ENCODE results near the gene ALOX15.
"Not testable (repeated sequence)": the region's sequence is repeated elsewhere in the genome, so short reads cannot be mapped to it uniquely, and the experiment has no call there.

The ALOX15 gene

DNA sequence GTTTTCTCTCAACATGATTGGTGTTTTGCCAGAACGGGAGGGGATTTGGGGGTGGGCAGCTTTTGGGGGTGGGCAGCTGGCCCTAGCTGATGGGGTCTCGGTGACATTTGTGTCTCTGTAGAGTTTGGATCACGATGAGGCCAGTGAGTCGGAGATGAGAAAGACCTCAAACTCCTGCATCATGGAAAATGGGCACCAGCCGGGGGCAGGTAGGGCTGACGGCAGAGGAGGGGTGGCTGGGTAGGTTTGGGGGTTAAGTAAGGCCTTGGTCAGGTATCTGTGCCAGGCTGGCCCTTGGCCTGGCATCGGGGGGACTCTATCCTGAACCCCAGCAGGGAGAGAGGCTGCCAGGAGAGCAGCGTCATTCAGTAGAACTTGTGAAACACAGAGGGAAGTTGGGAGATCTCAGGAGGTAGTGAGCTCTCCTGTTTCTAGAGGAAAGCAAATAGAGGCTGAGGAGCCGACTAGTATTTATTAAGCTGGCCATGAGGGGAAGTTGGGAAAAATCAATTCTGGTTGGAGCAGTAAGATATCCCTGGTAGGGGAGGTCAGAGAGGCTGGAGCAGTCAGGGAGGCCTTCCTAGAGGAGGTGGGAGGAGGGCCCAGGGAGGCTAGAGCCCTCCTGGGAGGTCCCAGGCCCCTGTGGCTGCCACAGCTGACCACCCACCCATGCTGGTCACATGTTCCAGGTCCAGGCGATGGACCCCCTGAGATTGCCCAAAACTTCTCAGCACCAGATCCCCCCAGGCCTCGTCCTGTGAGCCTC is 49.1 kb downstream of the ALOX15 start:
- DNase-seq (ENCODE audit: low read depth) = no peak

DNA sequence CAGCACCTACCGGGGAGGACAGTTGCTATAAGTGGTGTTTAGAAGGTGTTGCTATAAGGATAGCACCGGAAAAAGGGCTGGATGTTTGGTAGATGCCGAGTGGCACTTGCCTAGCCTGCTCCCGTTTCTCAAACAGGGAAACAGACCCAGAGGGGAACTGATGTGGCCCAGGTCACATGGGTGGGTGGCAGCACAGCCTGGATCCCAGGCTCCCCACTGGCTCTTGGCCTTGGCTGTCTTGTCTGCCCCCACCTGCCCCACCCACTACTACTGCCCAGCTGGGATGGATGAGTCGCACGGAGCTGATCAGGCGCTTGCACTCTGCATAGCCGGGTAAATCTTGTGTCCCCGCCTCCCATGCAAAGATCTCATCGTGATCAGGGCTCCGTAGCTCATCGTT is 49.9 kb downstream of the ALOX15 start:
- no peak for DNase-seq (ENCODE audit: low read depth)

DNA sequence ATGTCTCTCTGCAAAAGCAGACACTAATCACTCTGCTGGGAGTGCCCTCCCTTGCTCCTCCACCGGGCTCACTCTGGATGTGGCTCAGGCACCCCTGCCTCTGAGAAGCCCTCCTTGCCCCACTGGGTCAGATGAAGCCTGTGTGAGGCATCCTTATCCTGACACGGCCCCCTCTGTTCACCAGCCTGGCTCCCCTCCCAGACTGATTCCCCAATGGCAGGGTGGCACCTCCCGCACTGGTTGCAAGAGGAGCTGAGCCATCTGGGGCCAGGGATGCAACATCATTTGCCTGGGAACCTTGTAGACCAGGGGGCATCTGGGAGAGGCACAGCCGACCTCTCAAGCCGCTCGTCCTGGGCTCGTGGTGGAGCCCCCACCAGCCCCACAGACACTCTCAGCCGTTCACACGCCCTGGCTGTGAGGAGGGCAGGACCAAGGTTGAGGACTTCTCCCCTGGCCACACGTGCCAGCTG is 50.5 kb downstream of the ALOX15 start:
- no peak for DNase-seq (ENCODE audit: low read depth)

DNA sequence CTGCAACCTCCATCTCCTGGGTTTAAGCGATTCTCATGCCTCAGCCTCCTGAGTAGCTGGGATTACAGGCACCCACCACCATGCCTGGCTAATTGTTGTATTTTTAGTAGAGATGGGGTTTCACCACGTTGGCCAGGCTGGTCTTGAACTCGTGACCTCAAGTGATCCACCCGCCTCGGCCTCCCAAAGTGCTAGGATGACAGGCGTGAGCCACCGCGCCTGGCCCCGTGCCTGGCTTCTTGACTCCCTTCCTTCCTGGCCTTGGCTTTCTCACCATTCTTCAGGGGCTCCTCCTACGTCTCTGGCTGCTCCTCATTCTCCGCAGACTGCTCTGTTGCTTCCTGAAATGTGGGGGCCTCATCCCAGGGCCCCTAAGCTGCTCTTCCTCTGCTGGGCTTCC is 51.4 kb downstream of the ALOX15 start:
- not testable (repeated sequence) for DNase-seq (ENCODE audit: low read depth)

DNA sequence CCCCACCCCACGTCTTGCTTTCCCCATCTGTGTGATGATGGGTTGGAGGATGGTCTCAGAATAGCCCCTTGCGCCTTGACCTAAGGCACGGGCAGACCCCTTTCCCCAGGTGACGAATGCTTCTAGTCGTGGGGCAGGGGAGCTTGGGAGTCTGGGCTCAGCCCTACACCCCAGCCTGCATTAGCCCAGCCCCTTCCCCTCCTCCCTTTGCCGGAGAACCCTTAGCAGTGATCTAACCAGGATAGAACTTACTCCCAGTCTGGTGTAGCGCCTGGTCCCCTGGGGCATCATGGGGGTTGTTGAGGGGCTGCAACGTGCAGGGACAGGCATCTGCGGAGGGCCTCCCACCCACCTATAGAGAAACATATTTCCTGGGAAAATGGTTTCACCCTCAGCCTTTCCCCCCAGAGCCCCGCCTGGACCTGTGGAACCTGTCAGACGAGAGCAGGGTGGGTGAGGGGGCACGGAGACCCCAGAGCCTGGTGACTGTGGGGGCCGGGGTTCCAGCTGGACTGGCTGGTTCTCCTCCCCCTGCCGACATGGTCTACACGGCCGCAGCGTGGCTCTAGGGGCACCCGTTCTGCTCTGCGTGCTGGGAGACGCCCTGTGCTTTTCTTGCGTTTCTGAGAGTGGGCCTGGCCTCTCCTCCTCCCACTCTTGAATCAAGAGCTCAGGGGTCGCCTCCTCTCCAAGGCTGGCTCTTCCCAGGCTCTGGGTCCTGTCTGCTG is 52.4 kb downstream of the ALOX15 start:
- DNase-seq (ENCODE audit: low read depth) = no peak

DNA sequence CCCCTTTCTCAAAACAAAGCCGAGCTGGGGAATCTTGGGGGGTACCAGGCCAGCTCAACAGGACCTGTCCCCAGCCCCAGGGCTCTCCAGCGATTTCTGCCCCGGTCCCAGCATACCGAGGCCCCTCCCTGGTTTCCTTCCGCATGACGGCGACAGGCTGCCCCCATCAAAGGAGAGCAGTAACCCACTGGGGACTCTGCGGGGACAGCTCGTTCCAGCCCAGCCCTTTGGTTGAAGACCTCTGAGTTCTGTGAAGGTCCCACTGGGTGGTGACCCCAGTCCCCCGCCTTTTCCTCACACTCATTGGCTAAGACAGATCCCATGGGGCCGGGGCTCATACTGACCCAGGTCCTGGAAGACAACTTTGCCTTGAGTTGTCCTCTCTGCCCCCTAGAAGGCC is 53.1 kb downstream of the ALOX15 start:
- no peak for DNase-seq (ENCODE audit: low read depth)

DNA sequence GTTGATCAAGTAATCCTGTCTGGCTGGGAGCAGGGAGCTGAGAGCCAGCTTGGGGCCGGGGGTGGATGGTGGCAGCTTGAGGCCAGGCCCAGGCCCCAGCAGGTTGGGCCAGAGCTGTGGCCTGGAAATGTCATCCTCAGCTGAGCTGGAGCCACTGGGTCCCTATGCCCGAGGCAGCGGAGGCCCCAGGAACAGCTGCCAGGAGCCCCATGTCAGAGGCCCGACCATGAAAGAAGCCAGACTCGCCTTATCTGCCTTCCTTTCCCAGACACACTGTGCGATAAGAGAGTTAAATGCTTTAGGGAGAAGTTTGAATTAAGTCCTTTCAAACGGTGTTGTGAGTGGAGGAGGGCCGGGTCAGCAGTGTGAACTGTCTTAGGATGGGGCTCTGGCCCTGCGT is 53.7 kb downstream of the ALOX15 start:
- DNase-seq (ENCODE audit: low read depth) = no peak

DNA sequence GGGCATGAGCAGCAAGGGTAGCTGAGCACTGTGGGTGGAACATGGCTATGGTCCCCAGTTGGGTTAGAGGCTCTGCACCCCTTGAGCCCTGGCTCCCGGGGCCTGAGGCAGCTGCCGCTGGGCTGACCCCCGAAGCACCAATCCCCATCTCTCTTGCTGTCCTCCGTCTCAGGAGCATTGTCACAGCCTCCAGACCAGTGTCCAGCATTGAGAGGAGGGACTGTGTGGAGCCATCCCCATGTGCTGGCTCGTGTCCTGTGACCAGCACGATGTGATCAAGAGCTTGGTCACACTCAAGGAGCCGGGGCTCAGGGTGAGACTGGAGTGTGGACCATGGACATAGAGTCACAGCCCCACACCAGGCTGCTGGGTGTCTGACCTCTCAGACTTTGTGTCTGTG is 54.3 kb downstream of the ALOX15 start:
- no peak for DNase-seq (ENCODE audit: low read depth)

DNA sequence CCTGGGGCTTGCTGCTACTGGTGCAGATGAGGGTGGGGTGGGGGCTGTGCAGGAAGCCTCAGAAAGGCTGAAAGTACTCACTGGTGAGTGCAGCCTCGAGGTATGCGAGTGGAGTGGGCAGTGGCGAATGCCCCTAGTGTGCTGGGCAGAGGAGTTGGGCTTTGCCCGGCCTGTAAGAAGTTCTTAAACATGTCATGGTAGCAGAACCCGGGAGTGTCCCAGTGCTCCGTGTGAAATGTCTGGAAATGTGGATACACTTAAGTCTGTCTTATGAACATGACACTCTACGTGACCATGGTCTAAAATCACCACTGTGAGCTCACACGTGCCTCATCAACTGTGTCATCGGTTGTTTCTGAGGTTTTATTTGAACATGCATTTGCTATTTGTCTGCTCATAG is 55.4 kb downstream of the ALOX15 start:
- DNase-seq (ENCODE audit: low read depth) = no peak

DNA sequence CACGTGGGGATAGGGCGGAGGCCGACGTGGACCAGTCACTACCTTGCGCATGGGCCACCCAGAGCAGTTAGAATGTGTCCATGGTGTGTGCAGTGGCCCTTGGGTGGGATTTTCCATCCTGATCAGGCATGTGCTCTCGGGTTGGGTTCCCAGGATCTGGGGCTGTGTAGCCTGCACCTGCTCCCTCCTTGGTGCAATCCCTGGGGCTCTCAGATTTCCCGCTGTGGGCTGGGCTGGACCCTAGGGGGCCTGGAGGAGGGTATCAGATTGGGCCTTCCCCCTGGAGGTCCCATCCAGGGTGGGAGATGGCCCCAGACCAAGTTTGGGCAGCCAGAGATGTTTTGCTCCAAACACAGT is 55.9 kb downstream of the ALOX15 start:
- DNase-seq (ENCODE audit: low read depth) = no peak

DNA sequence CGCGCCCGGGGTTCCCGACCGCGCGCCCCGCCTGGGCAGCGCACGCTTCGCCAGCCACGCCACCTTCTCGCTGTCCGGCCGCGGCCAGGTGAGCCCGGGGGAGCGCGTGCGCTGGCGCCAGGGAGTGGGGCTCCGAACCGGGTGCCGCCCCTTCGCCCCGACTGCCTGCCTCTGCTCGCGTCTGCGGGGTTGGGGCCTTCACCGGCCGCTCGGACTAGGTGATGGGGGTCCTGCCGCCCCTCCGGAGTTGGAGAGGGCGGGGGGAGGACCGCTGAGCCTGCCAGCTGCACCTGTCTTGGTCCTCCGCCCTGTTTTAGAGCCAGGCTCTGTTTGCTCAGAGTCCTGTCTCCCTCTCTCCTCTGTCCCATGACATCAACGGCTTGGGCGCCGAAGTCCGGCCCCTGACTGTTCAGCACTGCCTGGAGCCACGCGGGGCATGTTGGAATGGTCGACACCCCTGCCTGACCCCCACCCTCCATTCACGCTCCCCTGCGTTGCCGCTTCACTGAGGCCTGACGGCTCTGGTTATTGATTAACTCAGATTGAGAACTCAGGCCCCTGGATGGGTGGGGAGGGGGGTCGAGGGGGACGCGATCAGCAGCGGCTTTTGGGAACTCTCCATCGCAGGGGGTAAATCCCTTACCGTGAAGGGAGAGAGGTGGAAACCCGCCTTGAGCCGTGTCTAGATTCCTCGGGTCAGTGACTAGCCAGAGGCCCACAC is 56.4 kb downstream of the ALOX15 start:
- DNase-seq (ENCODE audit: low read depth) = no peak

DNA sequence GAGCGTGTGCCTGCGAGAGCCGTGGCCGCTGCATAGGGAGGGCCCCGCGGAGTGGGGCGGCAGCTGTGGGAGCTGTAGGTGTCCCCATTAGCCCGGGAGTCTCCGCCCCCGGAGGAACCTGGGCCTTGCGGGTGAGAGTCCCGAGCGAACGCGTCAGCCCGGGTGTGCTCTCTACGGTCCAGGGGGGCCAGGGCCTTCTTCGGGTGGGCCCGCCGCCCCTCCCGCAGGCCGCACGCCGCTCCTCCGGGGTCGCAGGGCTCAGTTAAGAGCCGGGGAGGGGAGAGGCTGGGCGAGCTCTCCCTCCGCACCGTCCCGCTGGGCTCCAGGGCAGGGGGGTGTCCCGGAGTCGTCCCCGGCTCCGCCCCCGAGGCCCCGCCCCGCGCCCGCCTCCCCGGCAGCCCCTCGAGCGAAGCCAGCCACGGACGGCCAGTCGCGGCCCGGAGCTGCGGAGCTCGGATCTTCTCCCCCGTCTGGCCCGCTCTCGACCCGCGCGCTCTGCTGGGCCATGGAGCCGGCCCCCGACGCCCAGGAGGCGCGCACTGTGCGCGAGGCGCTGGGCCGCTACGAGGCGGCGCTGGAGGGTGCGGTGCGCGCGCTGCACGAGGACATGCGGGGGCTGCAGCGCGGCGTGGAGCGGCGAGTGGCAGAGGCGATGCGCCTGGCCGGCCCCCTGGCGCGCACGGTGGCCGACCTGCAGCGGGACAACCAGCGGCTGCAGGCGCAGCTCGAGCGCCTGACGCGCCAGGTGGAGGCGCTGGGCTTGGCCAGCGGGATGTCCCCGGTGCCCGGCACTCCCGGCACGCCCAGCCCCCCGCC is 57.2 kb downstream of the ALOX15 start, which contains the start of gene SMTNL2:
Gene SMTNL2 (plus strand): TSS at position 429 of the 816 bp plus-strand sequence. CDS start 77 bp downstream, at position 506.
- DNase-seq (ENCODE audit: low read depth) = no peak

DNA sequence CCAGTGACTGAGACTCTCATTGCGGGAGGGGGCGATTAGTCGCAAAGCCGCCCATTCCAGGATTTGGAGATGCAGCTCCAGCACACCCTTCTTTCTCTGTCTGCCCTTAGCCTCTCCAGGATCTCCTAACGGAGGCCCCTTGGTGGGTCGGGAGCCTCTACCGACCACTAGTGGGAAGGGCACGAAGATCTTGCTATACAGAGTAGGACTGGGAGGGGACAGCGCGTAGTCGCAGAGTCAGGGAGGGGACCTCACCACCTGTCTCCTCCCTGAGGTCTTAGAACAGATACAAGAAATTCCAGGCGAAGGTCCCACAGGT is 57.7 kb downstream of the ALOX15 start:
- no peak for DNase-seq (ENCODE audit: low read depth)

DNA sequence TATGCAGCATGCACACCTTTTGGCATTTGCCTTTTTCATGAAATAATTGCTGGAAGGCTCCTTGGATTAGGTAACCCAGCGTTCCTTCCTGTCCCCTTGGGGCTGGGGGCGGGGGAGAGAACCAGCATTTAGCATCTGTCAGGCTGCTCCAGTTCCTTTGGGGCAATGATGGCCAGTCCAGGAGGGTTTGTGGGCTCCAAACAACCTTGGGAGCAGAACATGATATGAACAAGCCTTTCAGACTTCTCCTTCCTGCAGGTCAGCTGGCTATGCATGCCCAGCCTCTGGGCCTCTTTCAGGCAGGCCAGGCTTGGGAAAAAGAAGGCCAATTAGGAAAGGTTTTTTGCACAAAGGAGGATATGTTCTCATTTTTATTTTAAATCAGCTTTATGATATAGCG is 58.3 kb downstream of the ALOX15 start:
- DNase-seq (ENCODE audit: low read depth) = no peak

DNA sequence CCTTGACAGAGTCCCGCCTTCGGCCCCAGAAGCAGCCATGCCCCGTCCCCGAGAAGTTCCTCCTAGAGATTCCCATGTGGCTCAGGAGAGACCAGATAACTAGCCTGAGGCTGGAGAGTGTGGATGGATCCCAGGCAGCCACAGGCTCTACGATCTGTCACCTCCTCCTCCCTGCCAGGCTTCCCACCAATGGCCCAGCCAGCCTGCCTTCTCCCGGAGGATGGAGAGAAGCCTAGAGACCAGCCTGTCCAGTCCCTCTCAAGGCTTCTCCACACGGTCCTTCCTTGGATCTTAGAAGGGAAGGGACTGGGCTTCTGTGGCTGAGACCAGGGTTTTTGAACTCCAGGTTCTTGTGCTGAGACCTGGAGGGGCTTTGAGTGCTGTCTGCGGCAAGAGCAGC is 58.8 kb downstream of the ALOX15 start:
- no peak for DNase-seq (ENCODE audit: low read depth)

DNA sequence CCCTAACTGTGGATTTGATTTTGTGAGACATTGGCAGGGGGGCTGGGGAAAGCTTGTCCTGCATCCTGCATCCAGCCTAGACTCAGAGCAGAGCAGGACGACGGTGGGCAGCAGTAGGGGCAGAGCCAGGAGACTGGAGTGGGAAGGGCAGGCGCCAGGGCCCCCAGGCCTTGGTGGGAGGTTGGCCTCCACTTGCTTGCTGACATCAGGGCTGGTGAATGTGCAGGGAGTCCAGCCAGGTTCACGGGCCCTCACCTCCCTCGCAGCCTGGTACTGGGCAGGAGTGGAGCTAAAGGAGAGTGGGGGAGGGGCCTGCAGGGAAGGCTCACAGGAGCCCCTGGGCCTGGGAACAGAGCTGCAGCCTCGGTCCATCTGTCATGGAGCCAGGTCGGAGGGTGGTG is 59.4 kb downstream of the ALOX15 start:
- DNase-seq (ENCODE audit: low read depth) = no peak
